ENCODE results near the gene CHCT1. TPM values are rescaled to one million over a fixed set of nuclear protein-coding genes. Genes with fewer than 3 reads are reported as not detected.
A peak's percentile ranks its signal among the peaks of the same experiment; 100 is the strongest.

Gene CHCT1
- total RNA-seq, 4 donors from 2014 or later = not detected

- TF ChIP-seq POLR2A (IDR thresholded peaks at IDR 0.05) = no peak
- TF ChIP-seq CTCF (IDR thresholded peaks at IDR 0.05) = no peak
- intact Hi-C loops (cut with DNase I; ENCODE audit: low total_unique reads) = no loop called here
- 0% methylated on average over 29 to 36 of the region's 36 CpGs for WGBS, 2 donors
Observed at GRCh38 chr17:60391471-60392041, 30.7 kb upstream of the CHCT1 start.

GRCh38 chr17:60392042-60392844, 30.0 kb upstream of the CHCT1 start, which contains the start of gene USP32:
Gene USP32, minus strand, starts transcription at chr17:60392133. Its CDS starts 194 bp downstream, at chr17:60391939.
- H3K4me3 ChIP-seq (ENCODE audit: low read depth, poor library complexity, severe bottlenecking) = peak within 1 kb of the TSS; percentile 91
- intact Hi-C loops (cut with DNase I; ENCODE audit: low total_unique reads) = no loop called here
- TF ChIP-seq CTCF (IDR thresholded peaks at IDR 0.05) (peak in 1 of 3 donors; percentile 80), POLR2A (IDR thresholded peaks at IDR 0.05) (no peak)
- peak; percentile 98 to 100 for DNase-seq (ENCODE audit: low spot score in 2 of 2)
- 1% methylated on average over 50 to 64 of the region's 68 CpGs for WGBS, 2 donors

More at GRCh38 chr17:60391471-60392041, 30.7 kb upstream of the CHCT1 start:
- H3K4me3 ChIP-seq (ENCODE audit: low read depth, poor library complexity, severe bottlenecking) = peak overlapping the region; percentile 91
- no peak for DNase-seq (ENCODE audit: low spot score in 2 of 2)

GRCh38 chr17:60392845-60393702, 29.2 kb upstream of the CHCT1 start:
- H3K4me3 ChIP-seq (ENCODE audit: low read depth, poor library complexity, severe bottlenecking) = peak overlapping the region; percentile 91
- intact Hi-C loops (cut with DNase I; ENCODE audit: low total_unique reads) = no loop called here
- DNase-seq (ENCODE audit: low spot score in 2 of 2) = peak in 1 of 2 donors; percentile 35
- 18 to 19% methylated on average over 17 of the region's 17 CpGs for WGBS, 2 donors
- TF ChIP-seq CTCF (IDR thresholded peaks at IDR 0.05) = no peak
- TF ChIP-seq POLR2A (IDR thresholded peaks at IDR 0.05) = no peak

GRCh38 chr17:60393840-60394723, 28.2 kb upstream of the CHCT1 start:
- intact Hi-C loops (cut with DNase I; ENCODE audit: low total_unique reads) = no loop called here
- TF ChIP-seq POLR2A (IDR thresholded peaks at IDR 0.05) (no peak), CTCF (IDR thresholded peaks at IDR 0.05) (no peak)
- 85 to 87% methylated on average over 17 of the region's 17 CpGs for whole genome bisulfite sequencing, 2 donors
- H3K4me3 ChIP-seq (ENCODE audit: low read depth, poor library complexity, severe bottlenecking) = no peak overlapping the region
- no peak for DNase-seq (ENCODE audit: low spot score in 2 of 2)

- TF ChIP-seq POLR2A (IDR thresholded peaks at IDR 0.05) (no peak), CTCF (IDR thresholded peaks at IDR 0.05) (no peak)
- DNase-seq (ENCODE audit: low spot score in 2 of 2) = no peak
- intact Hi-C loops (cut with DNase I; ENCODE audit: low total_unique reads) = no loop called here
- no peak overlapping the region for H3K4me3 ChIP-seq (ENCODE audit: low read depth, poor library complexity, severe bottlenecking)
- WGBS, 2 donors = 84 to 85% methylated on average over 4 of the region's 4 CpGs
Observed at GRCh38 chr17:60395508-60396065, 26.7 kb upstream of the CHCT1 start.

Data from lower leg skin (tissue), 4 donors.